Naive thymus-derived CD4-positive, alpha-beta T cell (primary cell): ENCODE results near the gene MORC4. TPM values are rescaled to one million over a fixed set of nuclear protein-coding genes. Genes with fewer than 3 reads are reported as not detected.

Source experiments
- ATAC-seq: fragments of 150-1000 bp; cut with Tn5 transposase; 2 replicates; pipeline ENCODE4 v1.10.0; 2021; ENCODE audit warnings: mild to moderate bottlenecking, moderate library complexity
- CTCF ChIA-PET: fragments of 350-600 bp; sonication (Branson Sonifier 250); formaldehyde crosslinking; loops from one replicate; lab custom pipeline; 2021; ENCODE audit warnings: antibody characterized with exemption; lab: Charles Lee
- POLR2A ChIA-PET: fragments of 350-600 bp; sonication (Branson Sonifier 250); formaldehyde crosslinking; loops from one replicate; lab custom pipeline; 2021; ENCODE audit warnings: antibody characterized with exemption, inconsistent platforms; lab: Charles Lee
- DNase-seq, 9 donors: peaks; one replicate each; pipeline versions ENCODE4 v3.0.0 to v3.0.0-alpha.2; 2020 to 2022; ENCODE audit warnings: mixed read lengths in 1 of 9
- H3K27ac ChIP-seq: one replicate; pipeline ENCODE4 v1.7.0; 2013; ENCODE audit warnings: mild to moderate bottlenecking, low read depth, low read length, moderate library complexity
- H3K27me3 ChIP-seq, 2 donors: one replicate each; pipeline ENCODE4 v1.7.0; 2013; ENCODE audit warnings: low read length in 2 of 2, mild to moderate bottlenecking in 2 of 2, moderate library complexity in 2 of 2; ENCODE audit not compliant: control insufficient read depth in 2 of 2, insufficient read depth in 2 of 2
- H3K36me3 ChIP-seq, 3 experiments: 1 replicate in 2 of 3; 2 replicates in 1 of 3; pipeline ENCODE4 v1.7.0; 2013; ENCODE audit warnings: low read length in 3 of 3, mild to moderate bottlenecking in 3 of 3, moderate library complexity in 1 of 3; ENCODE audit not compliant: insufficient read depth in 3 of 3, control insufficient read depth in 2 of 3
- H3K4me1 ChIP-seq, 2 donors: one replicate each; pipeline ENCODE4 v1.7.0; 2013; ENCODE audit warnings: low read length in 2 of 2, mild to moderate bottlenecking in 2 of 2, moderate library complexity in 1 of 2; ENCODE audit not compliant: control insufficient read depth in 2 of 2, insufficient read depth in 2 of 2
- H3K4me3 ChIP-seq: 2 replicates; pipeline ENCODE4 v1.7.0; 2013; ENCODE audit warnings: mild to moderate bottlenecking, low read length
- H3K9me3 ChIP-seq, 3 experiments: 1 replicate in 2 of 3; 2 replicates in 1 of 3; pipeline ENCODE4 v1.7.0; 2013; ENCODE audit warnings: low read length in 3 of 3; ENCODE audit not compliant: control insufficient read depth in 2 of 3
- H3K27ac Mint-ChIP-seq, 9 donors: one replicate each; pipeline ENCODE4 v1.8.0; 2020 to 2022; ENCODE audit warnings: mixed read lengths in 9 of 9, mild to moderate bottlenecking in 8 of 9, moderate library complexity in 5 of 9, inconsistent platforms in 2 of 9
- H3K27me3 Mint-ChIP-seq, 5 donors: one replicate each; pipeline ENCODE4 v1.8.0; 2021 to 2022; ENCODE audit warnings: mixed read lengths in 5 of 5, mild to moderate bottlenecking in 1 of 5
- H3K36me3 Mint-ChIP-seq, 5 donors: one replicate each; pipeline ENCODE4 v1.8.0; 2020 to 2022; ENCODE audit warnings: mixed read lengths in 5 of 5, mild to moderate bottlenecking in 3 of 5, inconsistent platforms in 1 of 5
- H3K4me1 Mint-ChIP-seq, 7 donors: one replicate each; pipeline ENCODE4 v1.8.0; 2020 to 2022; ENCODE audit warnings: mixed read lengths in 7 of 7, mild to moderate bottlenecking in 3 of 7, inconsistent platforms in 1 of 7
- H3K4me3 Mint-ChIP-seq, 10 donors: one replicate each; pipeline ENCODE4 v1.8.0; 2020 to 2022; ENCODE audit warnings: mild to moderate bottlenecking in 10 of 10, mixed read lengths in 10 of 10, moderate library complexity in 6 of 10, inconsistent platforms in 2 of 10
- H3K9me3 Mint-ChIP-seq, 11 donors: one replicate each; pipeline ENCODE4 v1.8.0; 2020 to 2022; ENCODE audit warnings: mixed read lengths in 11 of 11, mild to moderate bottlenecking in 4 of 11, inconsistent platforms in 1 of 11, moderate library complexity in 1 of 11
- intact Hi-C, 2 donors: fragments of 100-400 bp; cut with micrococcal nuclease; formaldehyde crosslinking; loops; one replicate each; pipeline ENCODE4 v1.15.1; 2023
- polyA plus RNA-seq, 2 donors: library from polyadenylated mRNA; unstranded; fragments of 300-500 nt; fragmentation: Illumina TruSeq; gene quantifications; one replicate each; pipeline ENCODE4 v1.2.3, GENCODE V29; 2021
- total RNA-seq, 6 experiments: library from RNA in 5 of 6; stranded (reverse) in 5 of 6; gene quantifications; 1 replicate in 5 of 6; 2 replicates in 1 of 6; pipeline ENCODE4 v1.2.3 and lab custom pipeline; 2021 to 2026

The MORC4 gene
- total and polyA plus RNA-seq, 7 experiments from 2014 or later, result 5.9 to 12.7 (median 8.3) TPM

GRCh38 chrX:106999002-106999975 lies 723 bp downstream of the MORC4 start:
- Mint-ChIP-seq H3K27me3 (peaks cover 0 to 2% (median 0%) of the 10 kb centered on the region in 5 donors), H3K9me3 (peaks cover 0 to 1% (median 0%) of the 10 kb centered on the region in 11 donors), H3K36me3 (no peaks in the 10 kb centered on the region), H3K4me1 (peaks cover 5 to 13% (median 12%) of the 10 kb centered on the region in 7 donors), H3K27ac (peak overlapping the region in 8 of 9 donors; percentile 57 to 87 (median 71)), H3K4me3 (peak overlapping the region; percentile 75 to 94 (median 86))
- peaks cover 0 to 5% of the 10 kb centered on the region in 2 donors for H3K4me1 ChIP-seq
- intact Hi-C loops, result loop anchor here (1.0 to 10.0 kb wide), 10 partner anchors 11 to 1076 kb away; partner anchors contain the start of genes DNAAF6 (in 2 of the 2), NUP62CL (in 2 of the 2), NCBP2L (in 1 of the 2) and RBM41 (in 1 of the 2)
- peak; percentile 72 for ATAC-seq
- no peaks in the 10 kb centered on the region for H3K36me3 ChIP-seq
- peak; percentile 6 to 63 (median 49) for DNase-seq
- POLR2A ChIA-PET, result interaction anchor here (1.2 kb wide), 1 partner anchor 630 kb away, joined by 5 read pairs; the partner anchor contains the start of gene PRPS1
- peak overlapping the region; percentile 53 for H3K4me3 ChIP-seq
- H3K27me3 ChIP-seq, result no peaks in the 10 kb centered on the region
- H3K9me3 ChIP-seq, result no peaks in the 10 kb centered on the region
- H3K27ac ChIP-seq, result peak overlapping the region; percentile 41
- CTCF ChIA-PET, result interaction anchor here (0.6 to 1.4 kb wide), 8 partner anchors 26 to 778 kb away, joined by 3 read pairs; partner anchors contain the start of gene NCBP2L

- Mint-ChIP-seq H3K27me3 (no peaks in the 10 kb centered on the region), H3K27ac (no peak overlapping the region), H3K4me1 (peaks cover 5 to 13% (median 12%) of the 10 kb centered on the region in 7 donors), H3K9me3 (peaks cover 0 to 1% (median 0%) of the 10 kb centered on the region in 11 donors), H3K36me3 (no peaks in the 10 kb centered on the region), H3K4me3 (no peak overlapping the region)
- Histone ChIP-seq H3K36me3 (no peaks in the 10 kb centered on the region), H3K4me1 (peaks cover 0 to 5% of the 10 kb centered on the region in 2 donors), H3K4me3 (no peak overlapping the region), H3K27ac (no peak overlapping the region), H3K9me3 (no peaks in the 10 kb centered on the region), H3K27me3 (no peaks in the 10 kb centered on the region)
- no peak for ATAC-seq
- intact Hi-C loops, result loop anchor here in 1 of 2 donors (2.0 to 10.0 kb wide), 4 partner anchors 207 to 1077 kb away; partner anchors contain the start of genes DNAAF6 and NUP62CL
- ChIA-PET POLR2A (interaction anchor here (0.6 kb wide), 1 partner anchor 788 kb away, joined by 7 read pairs; no protein-coding TSS in a partner anchor), CTCF (no interaction called here)
- no peak for DNase-seq
Measured at GRCh38 chrX:106997611-106998010, 2.4 kb downstream of the MORC4 start.

GRCh38 chrX:106995678-106996077 lies 4.3 kb downstream of the MORC4 start:
- Mint-ChIP-seq H3K4me3 (no peak overlapping the region), H3K27me3 (no peaks in the 10 kb centered on the region), H3K9me3 (peaks cover 0 to 1% (median 0%) of the 10 kb centered on the region in 11 donors), H3K36me3 (peaks cover 0 to 5% (median 4%) of the 10 kb centered on the region in 5 donors), H3K27ac (no peak overlapping the region), H3K4me1 (peaks cover 5 to 13% (median 12%) of the 10 kb centered on the region in 7 donors)
- CTCF ChIA-PET, result no interaction called here
- ATAC-seq (no peak), DNase-seq (no peak)
- no peaks in the 10 kb centered on the region for H3K27me3 ChIP-seq
- H3K4me1 ChIP-seq, result peaks cover 0 to 5% of the 10 kb centered on the region in 2 donors
- intact Hi-C loops, result loop anchor here in 1 of 2 donors (10.0 kb wide), 2 partner anchors 209 to 1079 kb away; partner anchors contain the start of genes DNAAF6 and NUP62CL
- POLR2A ChIA-PET, result no interaction called here
- H3K9me3 ChIP-seq, result no peaks in the 10 kb centered on the region
- no peak overlapping the region for H3K27ac ChIP-seq
- H3K36me3 ChIP-seq, result no peaks in the 10 kb centered on the region
- H3K4me3 ChIP-seq, result no peak overlapping the region

GRCh38 chrX:106987488-106987887 lies 12.5 kb downstream of the MORC4 start:
- Histone ChIP-seq H3K27me3 (no peaks in the 10 kb centered on the region), H3K4me1 (peaks cover 0 to 15% of the 10 kb centered on the region in 2 donors), H3K4me3 (no peak overlapping the region), H3K36me3 (no peaks in the 10 kb centered on the region), H3K9me3 (no peaks in the 10 kb centered on the region), H3K27ac (no peak overlapping the region)
- DNase-seq (peak in 2 of 9 donors; percentile 8 to 9), ATAC-seq (peak; percentile 22)
- intact Hi-C loops, result no loop called here
- Mint-ChIP-seq H3K27ac (peak overlapping the region in 1 of 9 donors; percentile 22), H3K27me3 (no peaks in the 10 kb centered on the region), H3K9me3 (no peaks in the 10 kb centered on the region), H3K4me1 (peaks cover 0 to 25% (median 14%) of the 10 kb centered on the region in 7 donors), H3K4me3 (peak overlapping the region in 5 of 10 donors; percentile 16 to 61 (median 41)), H3K36me3 (peaks cover 0 to 9% (median 5%) of the 10 kb centered on the region in 5 donors)
- CTCF ChIA-PET, result no interaction called here
- POLR2A ChIA-PET, result no interaction called here

- POLR2A ChIA-PET, result no interaction called here
- intact Hi-C loops, result no loop called here
Measured at GRCh38 chrX:106980952-106981626, 18.9 kb downstream of the MORC4 start.

GRCh38 chrX:106976416-106976815 lies 23.6 kb downstream of the MORC4 start:
- H3K27me3 Mint-ChIP-seq, result no peaks in the 10 kb centered on the region
- CTCF ChIA-PET, result no interaction called here

More at GRCh38 chrX:106980952-106981626, 18.9 kb downstream of the MORC4 start:
- Mint-ChIP-seq H3K9me3 (no peaks in the 10 kb centered on the region), H3K27ac (no peak overlapping the region), H3K27me3 (no peaks in the 10 kb centered on the region), H3K36me3 (peaks cover 0 to 12% (median 0%) of the 10 kb centered on the region in 5 donors), H3K4me1 (no peaks in the 10 kb centered on the region), H3K4me3 (no peak overlapping the region)
- CTCF ChIA-PET, result no interaction called here
- H3K4me1 ChIP-seq, result no peaks in the 10 kb centered on the region
- DNase-seq (no peak), ATAC-seq (no peak)
- peaks cover 0 to 5% (median 0%) of the 10 kb centered on the region in 3 experiments for H3K36me3 ChIP-seq
- H3K4me3 ChIP-seq, result no peak overlapping the region
- H3K9me3 ChIP-seq, result no peaks in the 10 kb centered on the region
- H3K27me3 ChIP-seq, result no peaks in the 10 kb centered on the region
- no peak overlapping the region for H3K27ac ChIP-seq

More at GRCh38 chrX:106976416-106976815, 23.6 kb downstream of the MORC4 start:
- Histone ChIP-seq H3K9me3 (no peaks in the 10 kb centered on the region), H3K27me3 (no peaks in the 10 kb centered on the region), H3K4me3 (no peak overlapping the region), H3K36me3 (peaks cover 0 to 5% (median 0%) of the 10 kb centered on the region in 3 experiments), H3K4me1 (no peaks in the 10 kb centered on the region), H3K27ac (no peak overlapping the region)
- Mint-ChIP-seq H3K36me3 (peaks cover 4 to 20% (median 6%) of the 10 kb centered on the region in 5 donors), H3K4me3 (no peak overlapping the region), H3K9me3 (peaks cover 0 to 2% (median 0%) of the 10 kb centered on the region in 11 donors), H3K4me1 (no peaks in the 10 kb centered on the region), H3K27ac (no peak overlapping the region)
- DNase-seq (no peak), ATAC-seq (no peak)
- intact Hi-C loops, result no loop called here
- POLR2A ChIA-PET, result no interaction called here
